Right lobe of liver (tissue), 6 donors: ENCODE data around the gene PROX1. TPM values are rescaled to one million over a fixed set of nuclear protein-coding genes. Genes with fewer than 3 reads are reported as not detected.

Source experiments
- ATAC-seq, 4 donors: fragments of 200-7000 bp; cut with Tn5 transposase; one replicate each; pipeline ENCODE4 v1.9.1; 2020; ENCODE audit warnings: mild to moderate bottlenecking in 4 of 4, moderate library complexity in 4 of 4
- DNase-seq, 3 donors: peaks; one replicate each; pipeline ENCODE4 v3.0.0-alpha.2; 2020
- H3K27ac ChIP-seq, 3 donors: fragments of 200-600 bp; one replicate each; pipeline ENCODE4 v1.8.0; 2022
- H3K27me3 ChIP-seq, 2 donors: fragments of 200-600 bp; one replicate each; pipeline ENCODE4 v1.8.0; 2022
- H3K36me3 ChIP-seq, 4 donors: fragments of 200-600 bp; sonication (generic) in 1 of 4; one replicate each; pipeline versions ENCODE4 v1.5.1 to v1.8.0; 2017 to 2022; ENCODE audit warnings: control low read depth in 1 of 4
- H3K4me1 ChIP-seq, 4 donors: fragments of 200-600 bp; sonication (generic) in 1 of 4; one replicate each; pipeline versions ENCODE4 v1.5.1 to v1.8.0; 2017 to 2022; ENCODE audit warnings: control low read depth in 1 of 4
- H3K4me3 ChIP-seq, 3 donors: fragments of 200-600 bp; one replicate each; pipeline ENCODE4 v1.8.0; 2022
- H3K9me3 ChIP-seq, 4 donors: fragments of 200-600 bp; sonication (generic) in 1 of 4; one replicate each; pipeline versions ENCODE4 v1.5.1 to v1.8.0; 2017 to 2022; ENCODE audit warnings: control low read depth in 1 of 4
- POLR2A ChIP-seq: fragments of 450-650 bp; IDR thresholded peaks from one replicate; pipeline ENCODE4 v1.6.1; 2017; ENCODE audit warnings: antibody characterized with exemption, mild to moderate bottlenecking
- WGBS: methylation state at CpG from one replicate; pipeline ENCODE4 v1.1.6; 2018; ENCODE audit warnings: low coverage, low lambda C conversion rate; ENCODE audit not compliant: insufficient coverage; ENCODE audit errors: missing lambda C conversion rate; 5-methylcytosine and 5-hydroxymethylcytosine counted together
- intact Hi-C, 2 donors: fragments of 100-400 bp; cut with DNase I; formaldehyde crosslinking; loops; one replicate each; pipeline versions ENCODE4 v1.11.2 to v1.14.1; 2022
- long read RNA-seq: library from polyadenylated mRNA; unstranded; transcript quantifications from one replicate; pipeline ENCODE4 v2.0.0, GENCODE V29; 2019
- total RNA-seq, 6 experiments: library from RNA; depleted of rRNA in 2 of 6; stranded (reverse); fragments of >200 nt in 2 of 6; fragmentation: NEBNext Ultra II Directional in 3 of 6; extraction: Animal tissue kit (Norgen Biotek cat#: 25700) in 3 of 6; gene quantifications; one replicate each; pipeline versions ENCODE4 v1.1.0 to v1.2.4, GENCODE V29; 2016 to 2023
- TF ChIP-seq, protein P1 (sequence below), 4 donors: fragments of 200-600 bp in 3 of 4; fragments of 450-650 bp in 1 of 4; IDR thresholded peaks; one replicate each; pipeline versions ENCODE4 v1.5.1 to v1.8.0; 2016 to 2022; ENCODE audit warnings: antibody characterized with exemption in 4 of 4, mild to moderate bottlenecking in 2 of 4
- donor health status: DM: no; HTN: yes; CAD: no.
- donor health status: DM: no; HTN: no; CAD: no.
- donor health status: DM: no; HTN: no; CAD: no.
- donor health status: DM: no; HTN: yes; CAD: no.
- donor health status: DM: no; HTN: yes; CAD: no.

PROX1 gene
- 100 to 1,000 TPM in 4 of 6 experiments, 10 to 100 TPM in 2; 79.6 to 186 (median 164) TPM for total RNA-seq
- long read RNA-seq, full-length matches to known transcripts, result 3 of 16 reads
- long read RNA-seq, partial matches to known transcripts, result 3 of 16 reads
- long read RNA-seq, other reads (novel, unspliced or antisense), result 10 of 16 reads

GRCh38 chr1:213987927-213988506 lies at the start of gene PROX1:
Gene PROX1, plus strand, starts transcription at chr1:213987973. Its CDS starts 8,563 bp downstream, at chr1:213996536.
- H3K27ac ChIP-seq, result peak within 1 kb of the TSS; percentile 90 to 98 (median 96)
- H3K4me1 ChIP-seq, result peaks cover 0 to 10% (median 0%) of the 10 kb centered on the region in 4 donors
- no peaks in the 10 kb centered on the region for H3K36me3 ChIP-seq
- peak within 1 kb of the TSS; percentile 60 to 75 (median 63) for H3K4me3 ChIP-seq
- H3K27me3 ChIP-seq, result no peaks in the 10 kb centered on the region
- TF ChIP-seq, protein P1, sequence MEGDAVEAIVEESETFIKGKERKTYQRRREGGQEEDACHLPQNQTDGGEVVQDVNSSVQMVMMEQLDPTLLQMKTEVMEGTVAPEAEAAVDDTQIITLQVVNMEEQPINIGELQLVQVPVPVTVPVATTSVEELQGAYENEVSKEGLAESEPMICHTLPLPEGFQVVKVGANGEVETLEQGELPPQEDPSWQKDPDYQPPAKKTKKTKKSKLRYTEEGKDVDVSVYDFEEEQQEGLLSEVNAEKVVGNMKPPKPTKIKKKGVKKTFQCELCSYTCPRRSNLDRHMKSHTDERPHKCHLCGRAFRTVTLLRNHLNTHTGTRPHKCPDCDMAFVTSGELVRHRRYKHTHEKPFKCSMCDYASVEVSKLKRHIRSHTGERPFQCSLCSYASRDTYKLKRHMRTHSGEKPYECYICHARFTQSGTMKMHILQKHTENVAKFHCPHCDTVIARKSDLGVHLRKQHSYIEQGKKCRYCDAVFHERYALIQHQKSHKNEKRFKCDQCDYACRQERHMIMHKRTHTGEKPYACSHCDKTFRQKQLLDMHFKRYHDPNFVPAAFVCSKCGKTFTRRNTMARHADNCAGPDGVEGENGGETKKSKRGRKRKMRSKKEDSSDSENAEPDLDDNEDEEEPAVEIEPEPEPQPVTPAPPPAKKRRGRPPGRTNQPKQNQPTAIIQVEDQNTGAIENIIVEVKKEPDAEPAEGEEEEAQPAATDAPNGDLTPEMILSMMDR (IDR thresholded peaks at IDR 0.05), result no peak
- TF ChIP-seq POLR2A, result peak; percentile 86
- 2% methylated on average over 29 of the region's 29 CpGs for WGBS
- no peak for DNase-seq
- peak; percentile 2 to 53 (median 45) for ATAC-seq
- H3K9me3 ChIP-seq, result no peaks in the 10 kb centered on the region
- intact Hi-C loops, result no loop called here

DNA sequence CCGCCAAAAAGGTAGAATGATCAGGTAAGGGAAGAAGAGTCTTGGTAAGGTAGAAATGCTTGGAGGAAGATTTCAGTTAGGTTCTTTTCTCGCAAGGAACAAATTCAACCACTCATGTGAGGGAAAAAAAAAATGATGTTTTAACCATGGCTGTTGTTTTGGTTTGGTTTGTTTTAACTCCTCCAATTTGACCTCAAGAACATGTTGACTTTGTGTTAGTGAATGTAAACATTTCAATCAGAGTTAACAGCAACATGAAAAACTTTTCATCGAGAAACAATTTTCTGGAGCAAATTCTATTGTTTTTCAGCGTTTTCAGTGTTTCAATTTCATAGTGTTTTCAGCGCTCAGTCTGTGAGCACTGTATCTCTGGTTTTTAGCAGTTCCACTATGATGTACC lies 49.0 kb upstream of the PROX1 start:
- TF ChIP-seq POLR2A, result no peak
- TF ChIP-seq, protein P1 (IDR thresholded peaks at IDR 0.05), result no peak
- WGBS, result 50% methylated on average over 5 of the region's 5 CpGs
- H3K4me3 ChIP-seq, result no peak overlapping the region
- H3K27me3 ChIP-seq, result no peaks in the 10 kb centered on the region
- no peaks in the 10 kb centered on the region for H3K36me3 ChIP-seq
- no peaks in the 10 kb centered on the region for H3K9me3 ChIP-seq
- H3K27ac ChIP-seq, result peak overlapping the region in 2 of 3 donors; percentile 46 to 71
- ATAC-seq (peak in 3 of 4 donors; percentile 10 to 33 (median 26)), DNase-seq (no peak)
- intact Hi-C loops, result no loop called here
- H3K4me1 ChIP-seq, result peaks cover 0 to 45% (median 12%) of the 10 kb centered on the region in 4 donors

DNA sequence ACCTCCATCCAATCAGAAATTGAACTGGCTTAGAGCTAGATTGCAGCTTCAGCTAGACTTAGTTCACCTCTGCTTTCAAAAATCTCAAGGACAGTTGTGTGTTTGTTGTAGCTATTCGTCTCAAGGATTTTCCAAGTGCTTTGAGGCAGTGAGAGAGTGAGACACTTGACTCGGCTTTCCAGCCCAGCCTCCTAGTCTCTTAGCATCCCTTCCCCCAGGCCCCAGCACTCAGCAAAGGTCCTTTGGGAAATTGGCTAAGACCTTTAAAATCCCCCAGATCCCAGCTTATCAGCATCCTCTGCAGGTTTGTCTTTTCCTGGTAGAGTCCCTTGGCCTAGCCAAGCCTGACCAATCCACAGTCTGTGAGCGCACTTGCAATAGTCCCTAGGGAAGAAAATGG lies 47.9 kb upstream of the PROX1 start:
- intact Hi-C loops, result no loop called here
- ATAC-seq (no peak), DNase-seq (no peak)
- Histone ChIP-seq H3K4me3 (no peak overlapping the region), H3K9me3 (no peaks in the 10 kb centered on the region), H3K27me3 (no peaks in the 10 kb centered on the region), H3K4me1 (peaks cover 0 to 36% (median 8%) of the 10 kb centered on the region in 4 donors), H3K27ac (peak overlapping the region in 1 of 3 donors; percentile 71), H3K36me3 (no peaks in the 10 kb centered on the region)
- TF ChIP-seq POLR2A, result no peak
- 61% methylated on average over 3 of the region's 3 CpGs for WGBS

DNA sequence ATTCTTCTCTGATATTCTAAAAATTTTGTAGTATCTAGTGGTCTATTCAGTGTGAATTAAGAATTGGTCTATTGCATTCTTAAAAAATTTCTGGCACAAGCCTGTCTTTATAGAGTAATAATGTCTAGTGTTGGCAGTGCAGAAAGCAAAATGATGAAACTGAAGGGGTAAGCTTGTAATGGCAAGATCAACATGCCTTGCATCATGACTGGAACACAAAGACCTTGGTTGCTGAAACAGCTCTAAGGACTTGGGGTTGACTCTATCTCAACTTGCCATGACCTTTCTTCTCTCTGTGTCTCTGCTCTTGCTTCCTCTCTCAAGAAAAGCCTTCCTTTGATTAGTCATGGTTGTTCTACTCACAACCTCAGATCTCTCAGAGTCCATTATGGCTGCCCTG lies 46.8 kb upstream of the PROX1 start:
- no peak overlapping the region for H3K4me3 ChIP-seq
- intact Hi-C loops, result no loop called here
- no peaks in the 10 kb centered on the region for H3K36me3 ChIP-seq
- H3K27me3 ChIP-seq, result no peaks in the 10 kb centered on the region
- TF ChIP-seq POLR2A, result no peak
- TF ChIP-seq, protein P1 (IDR thresholded peaks at IDR 0.05), result no peak
- DNase-seq (peak in 1 of 3 donors; percentile 54), ATAC-seq (peak; percentile 62 to 82 (median 72))
- H3K9me3 ChIP-seq, result no peaks in the 10 kb centered on the region
- H3K27ac ChIP-seq, result peak overlapping the region in 1 of 3 donors; percentile 80
- H3K4me1 ChIP-seq, result peaks cover 0 to 31% (median 8%) of the 10 kb centered on the region in 4 donors

DNA sequence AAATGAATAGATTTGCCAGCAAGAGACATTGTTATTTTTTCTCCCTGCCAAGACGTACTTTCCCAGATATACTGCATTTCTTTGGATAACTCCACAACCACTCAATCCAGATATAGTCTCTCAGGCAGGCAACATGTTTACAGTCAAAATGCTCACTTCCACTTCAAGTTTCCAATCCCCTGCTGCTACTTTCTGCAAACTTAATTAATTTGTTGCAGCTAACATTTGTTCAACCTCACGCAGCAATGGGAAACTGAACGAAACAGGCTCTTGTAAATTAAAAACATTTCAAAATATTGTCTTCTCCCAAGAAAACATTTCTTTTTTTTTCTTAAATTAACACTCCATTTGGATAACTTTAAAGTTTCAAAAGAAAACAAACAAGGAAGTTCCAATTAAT lies 45.7 kb upstream of the PROX1 start:
- 89% methylated on average over 3 of the region's 3 CpGs for WGBS

More for the DNA sequence above, 45.7 kb upstream of the PROX1 start:
- Histone ChIP-seq H3K27ac (no peak overlapping the region), H3K4me1 (peaks cover 0 to 31% (median 8%) of the 10 kb centered on the region in 4 donors), H3K27me3 (no peaks in the 10 kb centered on the region), H3K4me3 (no peak overlapping the region), H3K36me3 (no peaks in the 10 kb centered on the region), H3K9me3 (no peaks in the 10 kb centered on the region)
- intact Hi-C loops, result no loop called here
- TF ChIP-seq, protein P1 (IDR thresholded peaks at IDR 0.05), result no peak
- no peak for TF ChIP-seq POLR2A
- no peak for DNase-seq
- ATAC-seq, result no peak
